ENCODE measurements around the gene TMEM87B. TPM values are rescaled to one million over a fixed set of nuclear protein-coding genes. Genes with fewer than 3 reads are reported as not detected.

The TMEM87B gene
- polyA plus RNA-seq, 1 donor from 2014 or later = 12.8 TPM

DNA sequence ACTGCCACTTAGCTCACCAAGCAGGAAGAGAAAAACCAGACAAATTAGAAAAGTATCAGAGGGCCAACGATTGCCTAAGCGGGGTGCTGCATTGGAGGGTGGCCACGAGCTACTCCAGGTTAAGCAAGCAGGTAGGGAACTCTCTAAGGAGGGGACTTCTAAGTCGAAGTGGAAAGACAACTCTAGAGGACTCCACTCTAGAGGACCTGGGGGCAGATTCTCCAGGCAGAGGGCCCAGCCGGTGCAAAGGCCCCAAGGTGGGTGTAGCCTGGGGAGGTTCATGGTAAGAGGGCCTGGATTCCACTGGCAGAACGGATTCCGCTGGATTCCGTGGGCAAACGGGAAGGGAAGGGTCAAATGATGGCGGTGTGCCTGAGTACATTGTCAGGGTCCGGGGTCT lies 95.8 kb downstream of the TMEM87B start:
- H3K9ac ChIP-seq (ENCODE audit: low read length) = no peak overlapping the region
- no peaks in the 10 kb centered on the region for H3K79me2 ChIP-seq (replicated peaks; ENCODE audit: insufficient read depth, low read length)
- H3K9me2 ChIP-seq (ENCODE audit: insufficient read depth, low read length) = no peaks in the 10 kb centered on the region
- H3K36me3 ChIP-seq (ENCODE audit: insufficient read depth, low read length) = no peaks in the 10 kb centered on the region
- H3K9me3 ChIP-seq (ENCODE audit: low read length) = no peaks in the 10 kb centered on the region
- no peaks in the 10 kb centered on the region for H4K20me1 ChIP-seq (ENCODE audit: insufficient read depth)
- no peak for TF ChIP-seq RAD21 (conservative IDR thresholded peaks at IDR 0.05)
- TF ChIP-seq, protein P1, sequence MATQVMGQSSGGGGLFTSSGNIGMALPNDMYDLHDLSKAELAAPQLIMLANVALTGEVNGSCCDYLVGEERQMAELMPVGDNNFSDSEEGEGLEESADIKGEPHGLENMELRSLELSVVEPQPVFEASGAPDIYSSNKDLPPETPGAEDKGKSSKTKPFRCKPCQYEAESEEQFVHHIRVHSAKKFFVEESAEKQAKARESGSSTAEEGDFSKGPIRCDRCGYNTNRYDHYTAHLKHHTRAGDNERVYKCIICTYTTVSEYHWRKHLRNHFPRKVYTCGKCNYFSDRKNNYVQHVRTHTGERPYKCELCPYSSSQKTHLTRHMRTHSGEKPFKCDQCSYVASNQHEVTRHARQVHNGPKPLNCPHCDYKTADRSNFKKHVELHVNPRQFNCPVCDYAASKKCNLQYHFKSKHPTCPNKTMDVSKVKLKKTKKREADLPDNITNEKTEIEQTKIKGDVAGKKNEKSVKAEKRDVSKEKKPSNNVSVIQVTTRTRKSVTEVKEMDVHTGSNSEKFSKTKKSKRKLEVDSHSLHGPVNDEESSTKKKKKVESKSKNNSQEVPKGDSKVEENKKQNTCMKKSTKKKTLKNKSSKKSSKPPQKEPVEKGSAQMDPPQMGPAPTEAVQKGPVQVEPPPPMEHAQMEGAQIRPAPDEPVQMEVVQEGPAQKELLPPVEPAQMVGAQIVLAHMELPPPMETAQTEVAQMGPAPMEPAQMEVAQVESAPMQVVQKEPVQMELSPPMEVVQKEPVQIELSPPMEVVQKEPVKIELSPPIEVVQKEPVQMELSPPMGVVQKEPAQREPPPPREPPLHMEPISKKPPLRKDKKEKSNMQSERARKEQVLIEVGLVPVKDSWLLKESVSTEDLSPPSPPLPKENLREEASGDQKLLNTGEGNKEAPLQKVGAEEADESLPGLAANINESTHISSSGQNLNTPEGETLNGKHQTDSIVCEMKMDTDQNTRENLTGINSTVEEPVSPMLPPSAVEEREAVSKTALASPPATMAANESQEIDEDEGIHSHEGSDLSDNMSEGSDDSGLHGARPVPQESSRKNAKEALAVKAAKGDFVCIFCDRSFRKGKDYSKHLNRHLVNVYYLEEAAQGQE (IDR thresholded peaks at IDR 0.05; ENCODE audit: borderline replicate concordance) = no peak
- no peak for TF ChIP-seq EP300 (conservative IDR thresholded peaks at IDR 0.05; ENCODE audit: poor library complexity, severe bottlenecking)
- TF ChIP-seq POLR2AphosphoS5 (IDR thresholded peaks at IDR 0.05) = no peak
- TF ChIP-seq TAF1 (IDR thresholded peaks at IDR 0.05; ENCODE audit: low read depth) = no peak
- TF ChIP-seq EZH2 (IDR thresholded peaks at IDR 0.05; ENCODE audit: borderline replicate concordance, insufficient read depth, low read length, poor library complexity, severe bottlenecking) = no peak
- TF ChIP-seq, protein P2, sequence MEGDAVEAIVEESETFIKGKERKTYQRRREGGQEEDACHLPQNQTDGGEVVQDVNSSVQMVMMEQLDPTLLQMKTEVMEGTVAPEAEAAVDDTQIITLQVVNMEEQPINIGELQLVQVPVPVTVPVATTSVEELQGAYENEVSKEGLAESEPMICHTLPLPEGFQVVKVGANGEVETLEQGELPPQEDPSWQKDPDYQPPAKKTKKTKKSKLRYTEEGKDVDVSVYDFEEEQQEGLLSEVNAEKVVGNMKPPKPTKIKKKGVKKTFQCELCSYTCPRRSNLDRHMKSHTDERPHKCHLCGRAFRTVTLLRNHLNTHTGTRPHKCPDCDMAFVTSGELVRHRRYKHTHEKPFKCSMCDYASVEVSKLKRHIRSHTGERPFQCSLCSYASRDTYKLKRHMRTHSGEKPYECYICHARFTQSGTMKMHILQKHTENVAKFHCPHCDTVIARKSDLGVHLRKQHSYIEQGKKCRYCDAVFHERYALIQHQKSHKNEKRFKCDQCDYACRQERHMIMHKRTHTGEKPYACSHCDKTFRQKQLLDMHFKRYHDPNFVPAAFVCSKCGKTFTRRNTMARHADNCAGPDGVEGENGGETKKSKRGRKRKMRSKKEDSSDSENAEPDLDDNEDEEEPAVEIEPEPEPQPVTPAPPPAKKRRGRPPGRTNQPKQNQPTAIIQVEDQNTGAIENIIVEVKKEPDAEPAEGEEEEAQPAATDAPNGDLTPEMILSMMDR (IDR thresholded peaks at IDR 0.05; ENCODE audit: poor library complexity, severe bottlenecking) = no peak
- TF ChIP-seq SMC3 (conservative IDR thresholded peaks at IDR 0.05; ENCODE audit: poor library complexity) = no peak
- no peak for TF ChIP-seq MXI1 (conservative IDR thresholded peaks at IDR 0.05; ENCODE audit: poor library complexity, severe bottlenecking)
- H3K4me2 ChIP-seq (ENCODE audit: low read length) = no peak overlapping the region
- H3K27ac ChIP-seq (ENCODE audit: low read length) = no peak overlapping the region
- H2AFZ ChIP-seq (ENCODE audit: low read depth, low read length) = no peak overlapping the region
- H3K4me3 ChIP-seq (ENCODE audit: low read length) = no peak overlapping the region
- H3K27me3 ChIP-seq (ENCODE audit: insufficient read depth, low read depth, low read length) = no peaks in the 10 kb centered on the region
- H3F3A ChIP-seq (ENCODE audit: insufficient read depth, low read length, poor library complexity, severe bottlenecking) = no peaks in the 10 kb centered on the region

DNA sequence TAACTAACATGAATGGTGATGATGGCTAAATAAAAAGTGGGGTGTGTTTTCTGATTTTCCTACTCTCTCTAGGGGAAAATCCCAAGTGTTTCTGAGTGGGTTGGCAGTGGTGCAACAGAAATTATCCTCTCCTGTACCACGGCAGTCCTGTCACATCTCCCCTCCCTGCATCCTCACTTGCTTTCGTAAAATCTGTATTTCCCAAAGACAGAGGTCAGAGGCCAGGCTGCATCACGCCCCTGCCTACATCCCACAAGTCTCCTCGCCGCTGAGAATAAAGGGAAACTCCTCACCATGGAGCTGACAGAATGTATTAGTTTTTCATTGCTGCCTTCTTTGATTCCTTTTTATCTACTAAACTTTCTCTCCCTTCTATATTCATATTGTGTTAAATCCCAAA lies 96.2 kb downstream of the TMEM87B start:
- Histone ChIP-seq H4K20me1 (ENCODE audit: insufficient read depth) (no peaks in the 10 kb centered on the region), H3K36me3 (ENCODE audit: insufficient read depth, low read length) (no peaks in the 10 kb centered on the region)

More for the DNA sequence above, 96.2 kb downstream of the TMEM87B start:
- Histone ChIP-seq H3K4me2 (ENCODE audit: low read length) (no peak overlapping the region), H3K27me3 (ENCODE audit: insufficient read depth, low read depth, low read length) (no peaks in the 10 kb centered on the region), H3K79me2 (replicated peaks; ENCODE audit: insufficient read depth, low read length) (no peaks in the 10 kb centered on the region), H3K9me2 (ENCODE audit: insufficient read depth, low read length) (no peaks in the 10 kb centered on the region), H2AFZ (ENCODE audit: low read depth, low read length) (no peak overlapping the region), H3F3A (ENCODE audit: insufficient read depth, low read length, poor library complexity, severe bottlenecking) (no peaks in the 10 kb centered on the region), H3K27ac (ENCODE audit: low read length) (no peak overlapping the region), H3K9me3 (ENCODE audit: low read length) (no peaks in the 10 kb centered on the region), H3K4me3 (ENCODE audit: low read length) (no peak overlapping the region), H3K9ac (ENCODE audit: low read length) (no peak overlapping the region)
- TF ChIP-seq MXI1 (conservative IDR thresholded peaks at IDR 0.05; ENCODE audit: poor library complexity, severe bottlenecking) (no peak), TAF1 (IDR thresholded peaks at IDR 0.05; ENCODE audit: low read depth) (no peak), EP300 (conservative IDR thresholded peaks at IDR 0.05; ENCODE audit: poor library complexity, severe bottlenecking) (no peak), RAD21 (conservative IDR thresholded peaks at IDR 0.05) (no peak)
- TF ChIP-seq, protein P1 (IDR thresholded peaks at IDR 0.05; ENCODE audit: borderline replicate concordance) = no peak

All from neural cell (in vitro differentiated cells).